Measurements from ENCODE around the gene RFX7.

The RFX7 gene

GRCh38 chr15:56099311-56099710 is 144.4 kb downstream of the RFX7 start:
- Histone ChIP-seq H3K9me3 (ENCODE audit: control insufficient read depth in 5 of 5, low read length in 5 of 5) (no peaks in the 10 kb centered on the region), H3K4me3 (ENCODE audit: low read depth in 1 of 5, low read length in 5 of 5) (no peak overlapping the region), H3K27me3 (ENCODE audit: control insufficient read depth in 5 of 5, insufficient read depth in 4 of 5, low read length in 5 of 5) (no peaks in the 10 kb centered on the region), H3K27ac (ENCODE audit: low read depth, low read length) (no peak overlapping the region), H3K36me3 (ENCODE audit: control insufficient read depth in 5 of 5, insufficient read depth in 5 of 5, low read length in 5 of 5) (peaks cover 35 to 47% (median 44%) of the 10 kb centered on the region in 5 donors), H3K4me1 (ENCODE audit: control insufficient read depth in 5 of 5, insufficient read depth in 5 of 5, low read length in 5 of 5) (peaks cover 0 to 5% (median 0%) of the 10 kb centered on the region in 5 donors), H3K9ac (ENCODE audit: low read length in 5 of 5) (no peak overlapping the region)

- H3K4me1 ChIP-seq (ENCODE audit: control insufficient read depth in 5 of 5, insufficient read depth in 5 of 5, low read length in 5 of 5) = peaks cover 0 to 5% (median 0%) of the 10 kb centered on the region in 5 donors
- no peaks in the 10 kb centered on the region for H3K27me3 ChIP-seq (ENCODE audit: control insufficient read depth in 5 of 5, insufficient read depth in 4 of 5, low read length in 5 of 5)
- H3K4me3 ChIP-seq (ENCODE audit: low read depth in 1 of 5, low read length in 5 of 5) = no peak overlapping the region
- H3K27ac ChIP-seq (ENCODE audit: low read depth, low read length) = no peak overlapping the region
- no peak overlapping the region for H3K9ac ChIP-seq (ENCODE audit: low read length in 5 of 5)
- H3K36me3 ChIP-seq (ENCODE audit: control insufficient read depth in 5 of 5, insufficient read depth in 5 of 5, low read length in 5 of 5) = peaks cover 43 to 54% (median 52%) of the 10 kb centered on the region in 5 donors
- H3K9me3 ChIP-seq (ENCODE audit: control insufficient read depth in 5 of 5, low read length in 5 of 5) = no peaks in the 10 kb centered on the region
Observed at GRCh38 chr15:56098195-56098863, 145.3 kb downstream of the RFX7 start.

GRCh38 chr15:56095406-56095805 is 148.3 kb downstream of the RFX7 start:
- Histone ChIP-seq H3K27ac (ENCODE audit: low read depth, low read length) (no peak overlapping the region), H3K36me3 (ENCODE audit: control insufficient read depth in 5 of 5, insufficient read depth in 5 of 5, low read length in 5 of 5) (peaks cover 41 to 51% (median 47%) of the 10 kb centered on the region in 5 donors), H3K9me3 (ENCODE audit: control insufficient read depth in 5 of 5, low read length in 5 of 5) (no peaks in the 10 kb centered on the region)

GRCh38 chr15:56094171-56094570 is 149.5 kb downstream of the RFX7 start:
- Histone ChIP-seq H3K27me3 (ENCODE audit: control insufficient read depth in 5 of 5, insufficient read depth in 4 of 5, low read length in 5 of 5) (no peaks in the 10 kb centered on the region), H3K27ac (ENCODE audit: low read depth, low read length) (no peak overlapping the region), H3K36me3 (ENCODE audit: control insufficient read depth in 5 of 5, insufficient read depth in 5 of 5, low read length in 5 of 5) (peaks cover 40 to 51% (median 42%) of the 10 kb centered on the region in 5 donors), H3K4me3 (ENCODE audit: low read depth in 1 of 5, low read length in 5 of 5) (no peak overlapping the region), H3K9me3 (ENCODE audit: control insufficient read depth in 5 of 5, low read length in 5 of 5) (peaks cover 0 to 2% (median 0%) of the 10 kb centered on the region in 5 donors), H3K4me1 (ENCODE audit: control insufficient read depth in 5 of 5, insufficient read depth in 5 of 5, low read length in 5 of 5) (no peaks in the 10 kb centered on the region), H3K9ac (ENCODE audit: low read length in 5 of 5) (no peak overlapping the region)

More at GRCh38 chr15:56095406-56095805, 148.3 kb downstream of the RFX7 start:
- Histone ChIP-seq H3K4me1 (ENCODE audit: control insufficient read depth in 5 of 5, insufficient read depth in 5 of 5, low read length in 5 of 5) (no peaks in the 10 kb centered on the region), H3K9ac (ENCODE audit: low read length in 5 of 5) (no peak overlapping the region), H3K4me3 (ENCODE audit: low read depth in 1 of 5, low read length in 5 of 5) (no peak overlapping the region), H3K27me3 (ENCODE audit: control insufficient read depth in 5 of 5, insufficient read depth in 4 of 5, low read length in 5 of 5) (no peaks in the 10 kb centered on the region)

GRCh38 chr15:56088389-56088788 is 155.3 kb downstream of the RFX7 start:
- Histone ChIP-seq H3K4me3 (ENCODE audit: low read depth in 1 of 5, low read length in 5 of 5) (no peak overlapping the region), H3K9ac (ENCODE audit: low read length in 5 of 5) (no peak overlapping the region)

GRCh38 chr15:56086566-56086965 is 157.1 kb downstream of the RFX7 start:
- Histone ChIP-seq H3K9ac (ENCODE audit: low read length in 5 of 5) (no peak overlapping the region), H3K4me3 (ENCODE audit: low read depth in 1 of 5, low read length in 5 of 5) (no peak overlapping the region), H3K36me3 (ENCODE audit: control insufficient read depth in 5 of 5, insufficient read depth in 5 of 5, low read length in 5 of 5) (no peaks in the 10 kb centered on the region), H3K9me3 (ENCODE audit: control insufficient read depth in 5 of 5, low read length in 5 of 5) (peaks cover 0 to 6% (median 4%) of the 10 kb centered on the region in 5 donors), H3K27me3 (ENCODE audit: control insufficient read depth in 5 of 5, insufficient read depth in 4 of 5, low read length in 5 of 5) (no peaks in the 10 kb centered on the region), H3K4me1 (ENCODE audit: control insufficient read depth in 5 of 5, insufficient read depth in 5 of 5, low read length in 5 of 5) (no peaks in the 10 kb centered on the region), H3K27ac (ENCODE audit: low read depth, low read length) (no peak overlapping the region)

More at GRCh38 chr15:56088389-56088788, 155.3 kb downstream of the RFX7 start:
- H3K27me3 ChIP-seq (ENCODE audit: control insufficient read depth in 5 of 5, insufficient read depth in 4 of 5, low read length in 5 of 5) = no peaks in the 10 kb centered on the region
- H3K27ac ChIP-seq (ENCODE audit: low read depth, low read length) = no peak overlapping the region
- H3K9me3 ChIP-seq (ENCODE audit: control insufficient read depth in 5 of 5, low read length in 5 of 5) = peaks cover 0 to 6% (median 4%) of the 10 kb centered on the region in 5 donors
- no peaks in the 10 kb centered on the region for H3K4me1 ChIP-seq (ENCODE audit: control insufficient read depth in 5 of 5, insufficient read depth in 5 of 5, low read length in 5 of 5)
- H3K36me3 ChIP-seq (ENCODE audit: control insufficient read depth in 5 of 5, insufficient read depth in 5 of 5, low read length in 5 of 5) = peaks cover 2 to 4% (median 3%) of the 10 kb centered on the region in 5 donors

- Histone ChIP-seq H3K27me3 (ENCODE audit: control insufficient read depth in 5 of 5, insufficient read depth in 4 of 5, low read length in 5 of 5) (no peaks in the 10 kb centered on the region), H3K4me3 (ENCODE audit: low read depth in 1 of 5, low read length in 5 of 5) (no peak overlapping the region), H3K36me3 (ENCODE audit: control insufficient read depth in 5 of 5, insufficient read depth in 5 of 5, low read length in 5 of 5) (no peaks in the 10 kb centered on the region), H3K9me3 (ENCODE audit: control insufficient read depth in 5 of 5, low read length in 5 of 5) (peaks cover 0 to 2% (median 0%) of the 10 kb centered on the region in 5 donors), H3K27ac (ENCODE audit: low read depth, low read length) (no peak overlapping the region), H3K4me1 (ENCODE audit: control insufficient read depth in 5 of 5, insufficient read depth in 5 of 5, low read length in 5 of 5) (no peaks in the 10 kb centered on the region), H3K9ac (ENCODE audit: low read length in 5 of 5) (no peak overlapping the region)
Observed at GRCh38 chr15:56082263-56082761, 161.4 kb downstream of the RFX7 start.

- Histone ChIP-seq H3K27ac (ENCODE audit: low read depth, low read length) (no peak overlapping the region), H3K36me3 (ENCODE audit: control insufficient read depth in 5 of 5, insufficient read depth in 5 of 5, low read length in 5 of 5) (no peaks in the 10 kb centered on the region), H3K4me1 (ENCODE audit: control insufficient read depth in 5 of 5, insufficient read depth in 5 of 5, low read length in 5 of 5) (no peaks in the 10 kb centered on the region), H3K4me3 (ENCODE audit: low read depth in 1 of 5, low read length in 5 of 5) (no peak overlapping the region), H3K27me3 (ENCODE audit: control insufficient read depth in 5 of 5, insufficient read depth in 4 of 5, low read length in 5 of 5) (no peaks in the 10 kb centered on the region), H3K9me3 (ENCODE audit: control insufficient read depth in 5 of 5, low read length in 5 of 5) (no peaks in the 10 kb centered on the region), H3K9ac (ENCODE audit: low read length in 5 of 5) (no peak overlapping the region)
Observed at GRCh38 chr15:56077081-56077480, 166.6 kb downstream of the RFX7 start.

- H3K27me3 ChIP-seq (ENCODE audit: control insufficient read depth in 5 of 5, insufficient read depth in 4 of 5, low read length in 5 of 5) = no peaks in the 10 kb centered on the region
- no peak overlapping the region for H3K4me3 ChIP-seq (ENCODE audit: low read depth in 1 of 5, low read length in 5 of 5)
- H3K9ac ChIP-seq (ENCODE audit: low read length in 5 of 5) = no peak overlapping the region
- no peaks in the 10 kb centered on the region for H3K9me3 ChIP-seq (ENCODE audit: control insufficient read depth in 5 of 5, low read length in 5 of 5)
- H3K4me1 ChIP-seq (ENCODE audit: control insufficient read depth in 5 of 5, insufficient read depth in 5 of 5, low read length in 5 of 5) = no peaks in the 10 kb centered on the region
- H3K27ac ChIP-seq (ENCODE audit: low read depth, low read length) = no peak overlapping the region
- no peaks in the 10 kb centered on the region for H3K36me3 ChIP-seq (ENCODE audit: control insufficient read depth in 5 of 5, insufficient read depth in 5 of 5, low read length in 5 of 5)
Observed at GRCh38 chr15:56076640-56077039, 167.0 kb downstream of the RFX7 start.

GRCh38 chr15:56074481-56075265 is 169.0 kb downstream of the RFX7 start:
- no peaks in the 10 kb centered on the region for H3K9me3 ChIP-seq (ENCODE audit: control insufficient read depth in 5 of 5, low read length in 5 of 5)
- H3K27ac ChIP-seq (ENCODE audit: low read depth, low read length) = no peak overlapping the region
- no peaks in the 10 kb centered on the region for H3K4me1 ChIP-seq (ENCODE audit: control insufficient read depth in 5 of 5, insufficient read depth in 5 of 5, low read length in 5 of 5)
- no peak overlapping the region for H3K9ac ChIP-seq (ENCODE audit: low read length in 5 of 5)
- H3K4me3 ChIP-seq (ENCODE audit: low read depth in 1 of 5, low read length in 5 of 5) = no peak overlapping the region
- no peaks in the 10 kb centered on the region for H3K27me3 ChIP-seq (ENCODE audit: control insufficient read depth in 5 of 5, insufficient read depth in 4 of 5, low read length in 5 of 5)
- no peaks in the 10 kb centered on the region for H3K36me3 ChIP-seq (ENCODE audit: control insufficient read depth in 5 of 5, insufficient read depth in 5 of 5, low read length in 5 of 5)
